Stomach (tissue), 4 donors: Measurements from ENCODE around the gene CACNA2D3.

Source experiments
- EP300 ChIP-seq: sonication (generic); formaldehyde crosslinking; IDR thresholded peaks from one replicate; pipeline ENCODE4 v1.6.1; 2017; ENCODE audit warnings: antibody characterized with exemption
- TF ChIP-seq, protein P1 (sequence below), 7 experiments: fragments of 450-650 bp in 4 of 7; fragments of 200-600 bp in 3 of 7; sonication (generic) in 3 of 7; IDR thresholded peaks; one replicate each; pipeline ENCODE4 v1.5.1; 2016 to 2019; ENCODE audit warnings: antibody characterized with exemption in 7 of 7, control low read depth in 2 of 7, mild to moderate bottlenecking in 1 of 7

DNA sequence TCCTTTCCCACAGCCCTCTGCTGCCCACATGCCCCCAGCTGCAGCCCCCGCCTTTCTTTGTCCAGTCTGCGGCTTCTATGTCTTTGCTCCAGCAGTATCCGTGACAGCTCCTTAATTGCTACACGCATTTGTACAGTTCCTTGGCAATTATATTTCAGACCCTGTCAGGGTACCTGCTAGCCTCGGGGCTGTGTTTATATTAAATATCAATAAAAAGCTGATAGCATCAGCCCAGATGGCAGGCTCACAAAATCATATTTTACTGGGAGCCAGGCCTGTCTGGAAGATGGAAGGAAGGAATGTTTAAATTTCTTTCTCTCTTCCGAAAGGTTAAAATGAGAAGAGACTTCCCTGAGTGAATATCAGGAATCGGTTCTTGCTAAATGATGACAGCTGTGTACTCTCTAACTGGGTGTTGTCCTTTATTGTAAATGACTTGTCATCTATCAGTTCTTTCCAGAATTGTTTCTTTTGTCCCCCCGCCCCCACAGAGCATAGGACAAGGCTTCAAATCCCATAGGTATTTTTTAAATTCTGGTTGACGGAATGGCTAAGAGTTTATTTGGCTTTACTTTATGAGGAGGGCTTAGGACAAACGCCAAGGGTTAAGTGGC, 427.4 kb downstream of the CACNA2D3 start:
- TF ChIP-seq, protein P1, sequence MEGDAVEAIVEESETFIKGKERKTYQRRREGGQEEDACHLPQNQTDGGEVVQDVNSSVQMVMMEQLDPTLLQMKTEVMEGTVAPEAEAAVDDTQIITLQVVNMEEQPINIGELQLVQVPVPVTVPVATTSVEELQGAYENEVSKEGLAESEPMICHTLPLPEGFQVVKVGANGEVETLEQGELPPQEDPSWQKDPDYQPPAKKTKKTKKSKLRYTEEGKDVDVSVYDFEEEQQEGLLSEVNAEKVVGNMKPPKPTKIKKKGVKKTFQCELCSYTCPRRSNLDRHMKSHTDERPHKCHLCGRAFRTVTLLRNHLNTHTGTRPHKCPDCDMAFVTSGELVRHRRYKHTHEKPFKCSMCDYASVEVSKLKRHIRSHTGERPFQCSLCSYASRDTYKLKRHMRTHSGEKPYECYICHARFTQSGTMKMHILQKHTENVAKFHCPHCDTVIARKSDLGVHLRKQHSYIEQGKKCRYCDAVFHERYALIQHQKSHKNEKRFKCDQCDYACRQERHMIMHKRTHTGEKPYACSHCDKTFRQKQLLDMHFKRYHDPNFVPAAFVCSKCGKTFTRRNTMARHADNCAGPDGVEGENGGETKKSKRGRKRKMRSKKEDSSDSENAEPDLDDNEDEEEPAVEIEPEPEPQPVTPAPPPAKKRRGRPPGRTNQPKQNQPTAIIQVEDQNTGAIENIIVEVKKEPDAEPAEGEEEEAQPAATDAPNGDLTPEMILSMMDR (IDR thresholded peaks at IDR 0.05), result no peak
- TF ChIP-seq EP300, result no peak
